ENCODE results near the gene PCED1B. TPM values are rescaled to one million over a fixed set of nuclear protein-coding genes. Genes with fewer than 3 reads are reported as not detected.
"Not testable (repeated sequence)": the region's sequence is repeated elsewhere in the genome, so short reads cannot be mapped to it uniquely, and the experiment has no call there.

Gene PCED1B
- total RNA-seq, 1 donor from 2014 or later, result 4.8 TPM

DNA sequence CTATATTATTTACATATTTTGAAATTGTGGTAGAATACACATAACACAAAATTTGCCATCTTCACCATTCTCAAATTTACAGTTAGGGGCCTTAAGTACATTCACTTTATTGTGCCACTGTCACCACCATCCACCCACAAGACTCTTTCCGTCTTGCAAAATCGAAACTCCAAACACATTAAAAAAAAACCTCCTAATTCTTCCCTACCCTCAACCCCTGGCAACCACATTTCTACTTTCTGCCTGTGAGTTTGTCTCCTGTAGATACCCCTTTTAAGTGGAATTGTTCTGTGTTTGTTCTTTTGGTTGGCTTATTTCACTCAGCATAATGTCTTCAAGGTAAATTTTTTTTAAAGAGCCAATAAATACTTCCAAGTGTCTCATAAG, 32.0 kb downstream of the PCED1B start:
- TF ChIP-seq, protein P1, sequence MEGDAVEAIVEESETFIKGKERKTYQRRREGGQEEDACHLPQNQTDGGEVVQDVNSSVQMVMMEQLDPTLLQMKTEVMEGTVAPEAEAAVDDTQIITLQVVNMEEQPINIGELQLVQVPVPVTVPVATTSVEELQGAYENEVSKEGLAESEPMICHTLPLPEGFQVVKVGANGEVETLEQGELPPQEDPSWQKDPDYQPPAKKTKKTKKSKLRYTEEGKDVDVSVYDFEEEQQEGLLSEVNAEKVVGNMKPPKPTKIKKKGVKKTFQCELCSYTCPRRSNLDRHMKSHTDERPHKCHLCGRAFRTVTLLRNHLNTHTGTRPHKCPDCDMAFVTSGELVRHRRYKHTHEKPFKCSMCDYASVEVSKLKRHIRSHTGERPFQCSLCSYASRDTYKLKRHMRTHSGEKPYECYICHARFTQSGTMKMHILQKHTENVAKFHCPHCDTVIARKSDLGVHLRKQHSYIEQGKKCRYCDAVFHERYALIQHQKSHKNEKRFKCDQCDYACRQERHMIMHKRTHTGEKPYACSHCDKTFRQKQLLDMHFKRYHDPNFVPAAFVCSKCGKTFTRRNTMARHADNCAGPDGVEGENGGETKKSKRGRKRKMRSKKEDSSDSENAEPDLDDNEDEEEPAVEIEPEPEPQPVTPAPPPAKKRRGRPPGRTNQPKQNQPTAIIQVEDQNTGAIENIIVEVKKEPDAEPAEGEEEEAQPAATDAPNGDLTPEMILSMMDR (IDR thresholded peaks at IDR 0.05; ENCODE audit: insufficient read depth, low read length, poor library complexity, severe bottlenecking), result no peak
- DNase-seq (ENCODE audit: low read depth), result no peak
- H3K4me3 ChIP-seq (ENCODE audit: low read depth, low read length), result no peak overlapping the region
- no peaks in the 10 kb centered on the region for H3K27me3 ChIP-seq (ENCODE audit: control insufficient read depth, insufficient read depth, low read length)
- no peaks in the 10 kb centered on the region for H3K36me3 ChIP-seq (ENCODE audit: control insufficient read depth, insufficient read depth, low read length)

GRCh38 chr12:47111854-47112253, 32.4 kb downstream of the PCED1B start:
- Histone ChIP-seq H3K27me3 (ENCODE audit: control insufficient read depth, insufficient read depth, low read length) (no peaks in the 10 kb centered on the region), H3K4me3 (ENCODE audit: low read depth, low read length) (no peak overlapping the region), H3K36me3 (ENCODE audit: control insufficient read depth, insufficient read depth, low read length) (no peaks in the 10 kb centered on the region)
- TF ChIP-seq, protein P1 (IDR thresholded peaks at IDR 0.05; ENCODE audit: insufficient read depth, low read length, poor library complexity, severe bottlenecking), result no peak
- DNase-seq (ENCODE audit: low read depth), result no peak

- no peaks in the 10 kb centered on the region for H3K27me3 ChIP-seq (ENCODE audit: control insufficient read depth, insufficient read depth, low read length)
- no peak for DNase-seq (ENCODE audit: low read depth)
- no peaks in the 10 kb centered on the region for H3K36me3 ChIP-seq (ENCODE audit: control insufficient read depth, insufficient read depth, low read length)
- no peak overlapping the region for H3K4me3 ChIP-seq (ENCODE audit: low read depth, low read length)
- TF ChIP-seq, protein P1 (IDR thresholded peaks at IDR 0.05; ENCODE audit: insufficient read depth, low read length, poor library complexity, severe bottlenecking), result no peak
These were observed 33.3 kb downstream of the PCED1B start for GRCh38 chr12:47112679-47113078.

- TF ChIP-seq, protein P1 (IDR thresholded peaks at IDR 0.05; ENCODE audit: insufficient read depth, low read length, poor library complexity, severe bottlenecking), result no peak
- H3K36me3 ChIP-seq (ENCODE audit: control insufficient read depth, insufficient read depth, low read length), result no peaks in the 10 kb centered on the region
These were observed 35.1 kb downstream of the PCED1B start for GRCh38 chr12:47114481-47114892.

GRCh38 chr12:47117305-47117704, 37.9 kb downstream of the PCED1B start:
- H3K36me3 ChIP-seq (ENCODE audit: control insufficient read depth, insufficient read depth, low read length); H3K27me3 ChIP-seq (ENCODE audit: control insufficient read depth, insufficient read depth, low read length); H3K4me3 ChIP-seq (ENCODE audit: low read depth, low read length); DNase-seq (ENCODE audit: low read depth): not testable (repeated sequence)

More at GRCh38 chr12:47114481-47114892, 35.1 kb downstream of the PCED1B start:
- H3K27me3 ChIP-seq (ENCODE audit: control insufficient read depth, insufficient read depth, low read length), result no peaks in the 10 kb centered on the region
- no peak overlapping the region for H3K4me3 ChIP-seq (ENCODE audit: low read depth, low read length)
- DNase-seq (ENCODE audit: low read depth), result no peak

DNA sequence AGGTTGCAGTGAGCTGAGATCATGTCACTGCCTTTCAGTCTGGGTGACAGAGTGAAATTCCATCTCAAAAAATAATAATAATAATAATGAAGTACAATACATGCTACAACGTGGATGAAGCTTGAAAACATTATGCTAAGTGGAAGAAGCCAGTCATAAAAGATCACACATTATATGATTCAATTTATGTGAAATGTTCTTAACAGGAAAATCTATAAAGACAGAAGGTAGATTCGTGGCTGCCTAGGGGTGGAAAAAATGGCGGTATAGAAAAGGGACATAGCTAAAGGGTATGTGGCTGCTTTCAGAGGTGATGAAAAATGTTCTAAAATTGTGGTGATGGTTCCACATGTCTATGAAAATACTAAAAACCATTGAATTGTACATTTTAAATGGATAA, 41.3 kb downstream of the PCED1B start:
- TF ChIP-seq, protein P1 (IDR thresholded peaks at IDR 0.05; ENCODE audit: insufficient read depth, low read length, poor library complexity, severe bottlenecking), result no peak
- no peaks in the 10 kb centered on the region for H3K27me3 ChIP-seq (ENCODE audit: control insufficient read depth, insufficient read depth, low read length)
- H3K36me3 ChIP-seq (ENCODE audit: control insufficient read depth, insufficient read depth, low read length), result no peaks in the 10 kb centered on the region
- H3K4me3 ChIP-seq (ENCODE audit: low read depth, low read length), result no peak overlapping the region
- no peak for DNase-seq (ENCODE audit: low read depth)

All from kidney epithelial cell (primary cell).